ENCODE measurements around the gene TRPC4AP.

Gene TRPC4AP

DNA sequence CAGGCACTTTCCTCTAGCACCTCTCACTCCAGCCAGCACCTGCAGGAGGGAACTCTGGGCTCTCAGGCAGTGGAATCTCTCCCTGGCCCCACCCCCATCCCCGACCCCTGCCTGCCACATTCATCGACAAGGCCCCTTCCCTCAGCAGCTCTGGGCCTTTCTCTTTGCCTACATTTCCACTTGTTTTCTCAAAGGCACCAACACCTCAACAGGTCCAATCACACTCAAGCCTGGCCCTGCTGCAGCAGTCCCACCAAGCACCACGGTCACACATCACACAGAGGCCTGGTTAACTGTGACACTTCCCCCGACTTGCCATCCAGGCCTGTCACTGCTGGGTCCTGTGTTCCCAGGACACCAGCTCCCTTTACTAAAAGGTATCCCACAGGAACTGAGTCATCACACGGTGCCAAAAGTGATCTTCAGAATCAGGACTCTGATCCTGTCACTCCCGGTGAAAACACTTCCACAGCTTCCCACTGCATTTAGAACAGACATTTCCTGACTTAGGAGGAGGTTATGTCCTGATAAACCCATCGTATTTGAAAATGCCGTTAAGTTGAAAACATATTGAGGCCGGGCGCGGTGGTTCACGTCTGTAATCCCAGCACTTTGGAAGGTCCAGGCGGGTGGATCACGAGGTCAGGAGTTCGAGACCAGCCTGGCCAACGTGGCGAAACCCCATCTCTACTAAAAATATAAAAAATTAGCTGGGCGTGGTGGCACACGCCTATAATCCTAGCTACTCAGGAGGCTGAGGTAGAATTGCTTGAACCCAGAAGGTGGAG, 82.0 kb downstream of the TRPC4AP start:
- H3K4me1 ChIP-seq (ENCODE audit: insufficient read depth, low read length), result peaks cover 4% of the 10 kb centered on the region
- H3K4me3 ChIP-seq (ENCODE audit: low read depth in 1 of 2, low read length in 2 of 2), result no peak overlapping the region
- no peak overlapping the region for H3K9ac ChIP-seq (ENCODE audit: low read length)
- H3K27ac ChIP-seq (ENCODE audit: low read depth, low read length), result no peak overlapping the region
- no peaks in the 10 kb centered on the region for H3K27me3 ChIP-seq (ENCODE audit: control insufficient read depth in 1 of 2, insufficient read depth in 2 of 2, low read length in 2 of 2)
- peaks cover 81% of the 10 kb centered on the region for H3K36me3 ChIP-seq (ENCODE audit: insufficient read depth, low read length)
- H3K9me3 ChIP-seq (ENCODE audit: low read length), result no peaks in the 10 kb centered on the region

DNA sequence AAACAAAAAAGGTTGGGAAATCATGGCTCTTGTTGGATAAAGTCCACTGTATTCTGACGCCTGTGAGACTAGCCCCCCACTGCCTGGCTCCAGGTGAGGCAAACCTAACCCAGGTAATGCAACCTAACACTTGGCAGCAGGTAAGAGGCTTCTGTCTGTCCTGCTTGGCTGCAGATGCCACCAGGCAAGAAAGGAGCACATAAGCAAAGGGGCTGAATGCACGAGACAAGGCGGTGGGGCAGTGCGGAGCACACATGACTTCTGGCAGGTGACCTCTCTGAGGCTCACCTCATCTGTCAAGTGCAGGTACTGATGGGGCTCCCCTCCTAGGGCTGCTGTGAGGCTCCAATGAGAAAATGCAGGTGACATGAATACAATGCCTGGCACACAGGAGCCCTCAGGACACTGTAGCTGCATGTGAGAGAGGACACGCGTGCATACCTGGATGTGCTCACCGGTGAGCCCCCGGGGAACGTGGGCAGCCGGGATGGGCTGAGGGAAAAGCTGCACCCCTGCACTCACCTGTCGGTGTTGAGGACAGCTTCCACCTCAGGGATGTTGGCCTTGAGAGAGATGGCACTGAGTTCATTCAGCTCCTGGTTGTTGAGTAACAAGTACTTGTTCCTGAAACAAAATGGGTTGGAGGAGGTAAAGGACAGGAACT, 82.8 kb downstream of the TRPC4AP start:
- Histone ChIP-seq H3K27ac (ENCODE audit: low read depth, low read length) (no peak overlapping the region), H3K36me3 (ENCODE audit: insufficient read depth, low read length) (peaks cover 81% of the 10 kb centered on the region), H3K27me3 (ENCODE audit: control insufficient read depth in 1 of 2, insufficient read depth in 2 of 2, low read length in 2 of 2) (no peaks in the 10 kb centered on the region)

DNA sequence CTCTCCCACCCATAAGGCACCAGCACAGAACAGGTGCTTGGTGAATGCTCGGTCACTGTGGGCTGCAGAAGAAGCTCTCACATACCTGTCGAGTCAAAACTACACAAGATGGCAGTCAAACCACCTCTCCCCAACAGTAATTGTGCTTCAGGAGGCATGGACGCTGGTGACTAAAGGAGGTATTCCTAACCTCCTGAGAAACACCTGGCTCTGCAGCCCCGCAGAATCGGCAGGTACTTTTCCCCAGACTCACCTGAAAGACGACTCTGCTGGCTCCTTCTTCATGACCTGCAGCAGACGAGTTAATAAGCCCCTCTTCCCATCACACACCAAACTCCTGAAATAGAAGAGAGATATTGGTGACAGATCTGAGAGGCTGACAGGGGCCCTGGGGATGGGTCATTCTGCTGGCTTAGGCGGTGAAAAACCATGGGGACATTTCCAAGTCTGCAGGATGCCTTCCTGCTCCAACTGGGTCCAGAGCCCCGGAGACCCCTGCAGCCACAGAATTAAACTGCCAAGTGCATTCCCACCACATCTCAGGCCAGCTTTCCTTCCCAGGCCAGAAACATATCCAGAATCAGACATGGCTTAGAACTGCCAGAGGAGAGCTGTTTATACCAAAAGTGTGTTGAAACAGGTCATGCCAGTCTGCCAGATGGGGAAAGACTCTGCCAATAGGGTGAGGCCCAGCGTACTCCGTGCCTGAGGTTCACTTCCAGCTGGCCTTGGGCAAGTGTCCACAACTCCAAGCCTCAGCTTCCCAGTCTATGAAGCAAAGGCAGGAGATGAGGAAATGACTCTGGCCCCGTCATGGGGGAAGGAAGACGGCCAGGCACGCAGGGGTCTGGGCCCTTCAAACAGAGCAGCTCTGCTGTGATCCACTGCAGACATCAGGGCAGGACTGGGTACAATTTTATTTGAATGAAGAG, 83.9 kb downstream of the TRPC4AP start:
- Histone ChIP-seq H3K9ac (ENCODE audit: low read length) (no peak overlapping the region), H3K9me3 (ENCODE audit: low read length) (no peaks in the 10 kb centered on the region), H3K4me1 (ENCODE audit: insufficient read depth, low read length) (peaks cover 4% of the 10 kb centered on the region), H3K4me3 (ENCODE audit: low read depth in 1 of 2, low read length in 2 of 2) (no peak overlapping the region), H3K36me3 (ENCODE audit: insufficient read depth, low read length) (peaks cover 86% of the 10 kb centered on the region), H3K27me3 (ENCODE audit: control insufficient read depth in 1 of 2, insufficient read depth in 2 of 2, low read length in 2 of 2) (no peaks in the 10 kb centered on the region), H3K27ac (ENCODE audit: low read depth, low read length) (no peak overlapping the region)

More for the DNA sequence above, 82.8 kb downstream of the TRPC4AP start:
- no peak overlapping the region for H3K9ac ChIP-seq (ENCODE audit: low read length)
- no peak overlapping the region for H3K4me3 ChIP-seq (ENCODE audit: low read depth in 1 of 2, low read length in 2 of 2)
- H3K4me1 ChIP-seq (ENCODE audit: insufficient read depth, low read length), result peaks cover 4% of the 10 kb centered on the region
- no peaks in the 10 kb centered on the region for H3K9me3 ChIP-seq (ENCODE audit: low read length)

DNA sequence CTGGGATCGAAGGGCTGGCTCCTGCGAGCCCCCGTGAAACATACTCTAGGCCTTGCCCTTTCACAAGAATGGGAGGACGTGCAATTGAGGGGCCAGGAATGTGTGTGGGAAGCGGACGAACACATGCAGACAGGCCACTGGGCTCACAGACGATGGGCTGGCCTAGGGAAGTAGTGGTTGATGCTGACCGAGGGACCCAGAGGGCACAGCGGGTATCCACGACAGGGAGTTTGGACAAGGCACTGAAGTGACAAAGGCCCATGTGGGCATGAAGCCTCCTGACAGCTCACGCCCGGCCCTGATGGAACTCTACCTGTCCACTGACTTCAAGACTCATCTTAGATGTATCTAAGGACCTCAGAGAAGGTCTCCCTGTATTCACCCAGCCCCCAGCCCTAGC, 84.7 kb downstream of the TRPC4AP start:
- no peaks in the 10 kb centered on the region for H3K27me3 ChIP-seq (ENCODE audit: control insufficient read depth in 1 of 2, insufficient read depth in 2 of 2, low read length in 2 of 2)
- peaks cover 2% of the 10 kb centered on the region for H3K4me1 ChIP-seq (ENCODE audit: insufficient read depth, low read length)
- no peak overlapping the region for H3K4me3 ChIP-seq (ENCODE audit: low read depth in 1 of 2, low read length in 2 of 2)
- no peak overlapping the region for H3K27ac ChIP-seq (ENCODE audit: low read depth, low read length)
- H3K9ac ChIP-seq (ENCODE audit: low read length), result no peak overlapping the region
- H3K9me3 ChIP-seq (ENCODE audit: low read length), result no peaks in the 10 kb centered on the region
- H3K36me3 ChIP-seq (ENCODE audit: insufficient read depth, low read length), result peaks cover 88% of the 10 kb centered on the region

DNA sequence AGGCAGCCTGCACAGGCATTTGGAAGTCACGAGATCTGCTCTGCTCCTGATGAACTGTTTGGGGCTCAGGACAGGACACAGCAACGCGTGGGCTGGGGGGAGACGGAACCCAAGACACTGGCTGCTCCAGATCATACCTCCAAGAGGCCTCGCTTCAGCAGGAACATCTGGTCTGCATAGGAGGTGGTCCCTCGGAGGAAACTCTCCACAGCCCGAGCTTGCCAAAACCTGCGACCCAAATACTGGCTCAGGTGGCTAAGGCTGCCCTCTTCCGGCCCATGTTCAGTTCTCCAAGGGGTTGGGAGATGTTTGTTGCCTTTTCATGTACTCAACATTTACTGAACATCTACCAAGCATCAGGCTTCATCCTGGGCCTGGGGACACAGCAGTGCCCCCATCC, 85.2 kb downstream of the TRPC4AP start:
- Histone ChIP-seq H3K4me3 (ENCODE audit: low read depth in 1 of 2, low read length in 2 of 2) (no peak overlapping the region), H3K36me3 (ENCODE audit: insufficient read depth, low read length) (peaks cover 88% of the 10 kb centered on the region), H3K27ac (ENCODE audit: low read depth, low read length) (no peak overlapping the region)

DNA sequence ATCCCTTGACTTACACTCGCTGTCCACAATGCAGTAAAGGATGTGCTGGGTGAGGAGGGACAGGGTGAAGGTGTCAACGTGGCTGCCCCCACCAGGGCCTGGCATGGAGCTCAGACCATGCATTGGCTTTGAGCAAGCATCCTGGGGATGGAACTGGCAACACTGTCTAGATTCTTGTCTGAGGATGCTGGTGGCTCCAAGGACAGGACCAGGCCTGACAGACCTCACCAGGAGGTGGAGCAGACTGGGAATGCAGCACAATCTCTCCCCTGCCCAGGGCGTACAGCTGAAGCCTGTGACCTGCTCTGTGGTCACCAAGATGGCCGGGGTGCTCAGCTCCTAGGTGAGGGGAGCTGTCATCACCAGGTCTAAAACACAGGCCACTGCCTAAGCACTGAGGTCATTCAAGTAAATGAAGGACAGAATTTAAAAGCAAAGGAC, 86.1 kb downstream of the TRPC4AP start:
- H3K27ac ChIP-seq (ENCODE audit: low read depth, low read length), result no peak overlapping the region
- no peak overlapping the region for H3K4me3 ChIP-seq (ENCODE audit: low read depth in 1 of 2, low read length in 2 of 2)
- H3K4me1 ChIP-seq (ENCODE audit: insufficient read depth, low read length), result no peaks in the 10 kb centered on the region
- no peaks in the 10 kb centered on the region for H3K27me3 ChIP-seq (ENCODE audit: control insufficient read depth in 1 of 2, insufficient read depth in 2 of 2, low read length in 2 of 2)
- no peak overlapping the region for H3K9ac ChIP-seq (ENCODE audit: low read length)
- no peaks in the 10 kb centered on the region for H3K9me3 ChIP-seq (ENCODE audit: low read length)
- H3K36me3 ChIP-seq (ENCODE audit: insufficient read depth, low read length), result peaks cover 89% of the 10 kb centered on the region

More for the DNA sequence above, 85.2 kb downstream of the TRPC4AP start:
- H3K9me3 ChIP-seq (ENCODE audit: low read length), result no peaks in the 10 kb centered on the region
- no peaks in the 10 kb centered on the region for H3K4me1 ChIP-seq (ENCODE audit: insufficient read depth, low read length)
- H3K9ac ChIP-seq (ENCODE audit: low read length), result no peak overlapping the region
- no peaks in the 10 kb centered on the region for H3K27me3 ChIP-seq (ENCODE audit: control insufficient read depth in 1 of 2, insufficient read depth in 2 of 2, low read length in 2 of 2)

DNA sequence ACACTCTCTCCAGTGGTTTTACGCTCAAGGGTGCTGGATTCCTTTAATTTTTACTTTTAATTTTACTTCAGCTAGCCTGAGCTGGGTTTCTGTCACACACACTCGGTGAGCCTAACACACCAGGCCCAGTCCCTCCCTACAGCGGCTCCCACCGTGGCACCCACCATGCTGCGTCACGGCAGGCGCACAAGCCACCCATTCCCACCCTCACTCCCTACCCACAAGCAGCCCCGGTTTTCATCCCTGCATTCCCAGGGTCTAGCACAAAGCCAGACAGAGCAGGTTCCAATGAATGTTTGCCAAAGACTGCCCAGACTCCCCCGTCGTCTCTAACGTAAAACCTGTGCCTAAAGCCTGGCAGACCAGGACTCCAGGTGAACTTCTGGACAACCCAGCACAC, 86.6 kb downstream of the TRPC4AP start:
- H3K36me3 ChIP-seq (ENCODE audit: insufficient read depth, low read length), result peaks cover 85% of the 10 kb centered on the region

DNA sequence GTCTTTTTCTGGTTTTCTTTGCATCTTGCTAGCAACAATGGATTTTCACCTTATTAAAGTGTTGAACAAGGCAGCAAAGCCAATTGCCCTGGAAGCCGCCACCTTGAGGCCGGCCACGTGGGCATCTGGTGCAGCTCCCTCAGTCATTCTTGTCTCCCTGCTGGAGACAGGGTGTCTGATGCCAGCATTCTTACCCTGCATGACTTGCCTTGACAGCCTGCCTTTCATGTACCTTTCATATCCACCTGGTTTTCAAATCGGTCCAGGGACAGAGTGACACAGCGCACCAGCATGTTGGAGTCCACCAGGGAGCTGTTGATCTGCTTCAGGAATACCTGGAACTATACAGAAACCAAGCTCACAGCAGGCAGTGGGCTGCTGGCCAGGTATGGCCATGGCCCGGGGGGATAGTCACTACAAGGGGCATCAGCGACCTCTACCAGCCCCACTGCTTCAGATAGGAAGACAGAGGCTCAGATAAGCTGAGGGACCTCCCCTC, 87.1 kb downstream of the TRPC4AP start:
- no peaks in the 10 kb centered on the region for H3K4me1 ChIP-seq (ENCODE audit: insufficient read depth, low read length)
- no peaks in the 10 kb centered on the region for H3K9me3 ChIP-seq (ENCODE audit: low read length)
- peaks cover 85% of the 10 kb centered on the region for H3K36me3 ChIP-seq (ENCODE audit: insufficient read depth, low read length)
- H3K9ac ChIP-seq (ENCODE audit: low read length), result no peak overlapping the region
- H3K27ac ChIP-seq (ENCODE audit: low read depth, low read length), result no peak overlapping the region
- H3K27me3 ChIP-seq (ENCODE audit: control insufficient read depth in 1 of 2, insufficient read depth in 2 of 2, low read length in 2 of 2), result no peaks in the 10 kb centered on the region
- H3K4me3 ChIP-seq (ENCODE audit: low read depth in 1 of 2, low read length in 2 of 2), result no peak overlapping the region

More for the DNA sequence above, 86.6 kb downstream of the TRPC4AP start:
- Histone ChIP-seq H3K27ac (ENCODE audit: low read depth, low read length) (no peak overlapping the region), H3K9ac (ENCODE audit: low read length) (no peak overlapping the region), H3K4me1 (ENCODE audit: insufficient read depth, low read length) (no peaks in the 10 kb centered on the region), H3K27me3 (ENCODE audit: control insufficient read depth in 1 of 2, insufficient read depth in 2 of 2, low read length in 2 of 2) (no peaks in the 10 kb centered on the region), H3K4me3 (ENCODE audit: low read depth in 1 of 2, low read length in 2 of 2) (no peak overlapping the region), H3K9me3 (ENCODE audit: low read length) (no peaks in the 10 kb centered on the region)

DNA sequence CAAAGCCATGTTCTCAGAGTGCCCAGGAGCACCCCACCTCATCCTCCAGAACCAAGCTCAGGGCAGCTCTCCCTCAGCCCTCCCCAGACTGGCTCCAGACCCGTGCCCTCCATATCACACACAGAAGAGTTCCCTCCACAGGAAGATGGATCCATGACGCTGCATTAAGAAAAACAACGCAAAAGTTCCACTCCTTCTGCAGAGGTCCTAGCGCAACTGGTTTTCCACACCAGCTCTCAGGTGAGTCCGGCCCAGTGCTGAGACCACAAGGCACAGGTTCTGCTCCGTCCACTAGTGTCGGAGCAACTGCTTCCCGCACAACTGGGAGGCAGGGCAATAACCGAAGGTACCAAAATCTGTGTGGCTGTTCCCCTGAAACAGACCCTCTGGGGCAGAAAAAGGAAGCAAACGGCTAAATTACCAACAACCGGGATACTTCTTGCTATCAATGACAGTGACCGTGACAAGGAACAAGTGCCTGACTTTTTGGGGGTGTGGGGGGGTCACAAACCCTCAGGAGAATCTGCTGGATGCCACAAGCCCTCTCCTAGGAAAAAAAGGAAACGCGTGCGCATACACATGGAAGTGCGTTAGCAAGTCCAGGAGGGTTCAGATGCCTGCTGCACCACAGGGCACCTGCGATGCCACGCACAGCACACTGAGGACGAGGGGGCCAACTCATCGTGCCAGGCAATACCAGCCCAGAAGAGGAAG, 87.7 kb downstream of the TRPC4AP start:
- H3K9ac ChIP-seq (ENCODE audit: low read length), result no peak overlapping the region
- H3K4me3 ChIP-seq (ENCODE audit: low read depth in 1 of 2, low read length in 2 of 2), result no peak overlapping the region
- H3K36me3 ChIP-seq (ENCODE audit: insufficient read depth, low read length), result peaks cover 84% of the 10 kb centered on the region
- H3K9me3 ChIP-seq (ENCODE audit: low read length), result no peaks in the 10 kb centered on the region
- H3K27me3 ChIP-seq (ENCODE audit: control insufficient read depth in 1 of 2, insufficient read depth in 2 of 2, low read length in 2 of 2), result no peaks in the 10 kb centered on the region
- H3K27ac ChIP-seq (ENCODE audit: low read depth, low read length), result no peak overlapping the region
- H3K4me1 ChIP-seq (ENCODE audit: insufficient read depth, low read length), result no peaks in the 10 kb centered on the region

DNA sequence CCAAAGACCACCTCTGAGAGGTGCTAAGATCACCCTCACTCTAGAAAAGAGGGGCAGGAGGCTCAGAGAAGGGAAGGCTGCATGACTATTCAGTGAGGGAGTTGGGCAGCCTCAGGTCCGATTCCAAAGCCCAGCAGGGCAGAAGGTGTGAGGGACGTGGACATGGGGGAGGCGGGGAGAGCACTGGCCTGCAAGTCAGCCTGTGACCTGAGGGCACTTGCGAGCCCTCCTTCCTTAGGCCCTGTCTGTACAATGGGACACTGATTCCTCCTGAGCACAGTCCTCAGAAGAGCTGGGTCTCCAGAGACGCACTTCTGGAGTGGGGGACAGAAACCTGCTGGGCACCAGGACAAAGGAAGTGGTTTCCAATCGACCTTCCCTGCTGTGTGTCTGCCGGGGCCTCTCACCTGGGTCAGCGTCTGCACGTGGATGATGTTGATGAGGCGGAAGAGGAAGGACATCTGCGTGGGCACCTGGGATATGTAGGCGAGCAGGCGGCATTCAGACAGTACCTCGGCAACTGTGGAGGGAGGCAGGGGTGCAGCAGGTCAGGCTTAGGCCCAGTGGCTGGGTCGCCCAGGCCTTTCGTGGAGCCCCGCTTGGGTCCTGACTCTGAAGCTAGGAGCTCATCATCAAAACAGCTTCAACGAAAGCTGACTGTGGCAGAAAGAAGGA, 88.4 kb downstream of the TRPC4AP start:
- Histone ChIP-seq H3K9me3 (ENCODE audit: low read length) (no peaks in the 10 kb centered on the region), H3K27ac (ENCODE audit: low read depth, low read length) (no peak overlapping the region), H3K9ac (ENCODE audit: low read length) (no peak overlapping the region), H3K4me3 (ENCODE audit: low read depth in 1 of 2, low read length in 2 of 2) (no peak overlapping the region), H3K4me1 (ENCODE audit: insufficient read depth, low read length) (no peaks in the 10 kb centered on the region), H3K36me3 (ENCODE audit: insufficient read depth, low read length) (peaks cover 80% of the 10 kb centered on the region), H3K27me3 (ENCODE audit: control insufficient read depth in 1 of 2, insufficient read depth in 2 of 2, low read length in 2 of 2) (no peaks in the 10 kb centered on the region)

All from muscle layer of colon (tissue), 2 donors.